Transverse colon (tissue), 4 donors: ENCODE data around the gene S100A3. TPM values are rescaled to one million over a fixed set of nuclear protein-coding genes. Genes with fewer than 3 reads are reported as not detected.
A peak's percentile ranks its signal among the peaks of the same experiment; 100 is the strongest.

Source experiments
- DNase-seq: peaks from one replicate; pipeline ENCODE4 v3.0.0-alpha.2; 2019
- H3K27ac ChIP-seq, 4 donors: fragments of 200-600 bp; sonication (generic); 2 replicates each; pipeline ENCODE4 v1.5.1; 2016 to 2018; ENCODE audit warnings: inconsistent platforms in 4 of 4
- H3K27me3 ChIP-seq: fragments of 200-600 bp; sonication (generic); 2 replicates; pipeline ENCODE4 v1.5.1; 2017; ENCODE audit warnings: inconsistent platforms
- H3K36me3 ChIP-seq, 4 donors: fragments of 200-600 bp; sonication (generic); 2 replicates each; pipeline ENCODE4 v1.5.1; 2017 to 2019; ENCODE audit warnings: inconsistent platforms in 4 of 4
- H3K4me1 ChIP-seq, 4 donors: fragments of 200-600 bp; sonication (generic); 2 replicates each; pipeline ENCODE4 v1.5.1; 2017 to 2020; ENCODE audit warnings: inconsistent platforms in 4 of 4
- H3K4me3 ChIP-seq, 4 donors: fragments of 200-600 bp; sonication (generic); 1 replicate in 1 of 4; 2 replicates in 3 of 4; pipeline versions ENCODE4 v1.5.1 to v1.6.1; 2017 to 2019; ENCODE audit warnings: inconsistent platforms in 4 of 4
- H3K9me3 ChIP-seq, 2 donors: fragments of 200-600 bp; sonication (generic); 2 replicates each; pipeline ENCODE4 v1.5.1; 2017 to 2019; ENCODE audit warnings: inconsistent platforms in 2 of 2
- EP300 ChIP-seq: sonication (generic); formaldehyde crosslinking; IDR thresholded peaks from one replicate; pipeline ENCODE4 v1.6.1; 2017; ENCODE audit warnings: antibody characterized with exemption, low read depth
- POLR2A ChIP-seq: fragments of 450-650 bp; IDR thresholded peaks from one replicate; pipeline ENCODE4 v1.6.1; 2016; ENCODE audit warnings: antibody characterized with exemption, mild to moderate bottlenecking, moderate library complexity
- POLR2AphosphoS5 ChIP-seq, 3 donors: sonication (generic); formaldehyde crosslinking; IDR thresholded peaks; one replicate each; pipeline ENCODE4 v1.6.1; 2016; ENCODE audit warnings: antibody characterized with exemption in 3 of 3
- WGBS, 2 donors: methylation state at CpG; one replicate each; pipeline ENCODE4 v1.1.5; 2018; ENCODE audit warnings: low coverage in 1 of 2; 5-methylcytosine and 5-hydroxymethylcytosine counted together
- in situ Hi-C, 4 donors: fragments of 200-750 bp; cut with MboI; loops; one replicate each; pipeline versions ENCODE4 v1.15.0 to v1.15.1; 2017; ENCODE audit warnings: low sequenced_read_pairs in 3 of 4, low pct_ligation_motif_present in 1 of 4, low pct_unique_long_range_greater_than_20kb in 1 of 4
- intact Hi-C: fragments of 100-400 bp; cut with DNase I; formaldehyde crosslinking; loops from one replicate; pipeline ENCODE4 v1.15.1; 2023; ENCODE audit warnings: low total_unique reads
- total RNA-seq, 4 donors: library from RNA; depleted of rRNA; stranded (reverse); fragments of >200 nt; gene quantifications; one replicate each; pipeline ENCODE4 v1.1.0, GENCODE V29; 2016
- TF ChIP-seq, protein P1 (sequence below), 5 experiments: fragments of 200-600 bp in 3 of 5; fragments of 450-650 bp in 2 of 5; sonication (generic) in 3 of 5; IDR thresholded peaks; 1 replicate in 2 of 5; 2 replicates in 3 of 5; pipeline ENCODE4 v1.5.1; 2016 to 2017; ENCODE audit warnings: antibody characterized with exemption in 5 of 5, inconsistent platforms in 3 of 5, mild to moderate bottlenecking in 2 of 5, moderate library complexity in 1 of 5

S100A3 gene
- total RNA-seq, 4 donors from 2014 or later = 0.64 TPM; not detected in 3

DNA sequence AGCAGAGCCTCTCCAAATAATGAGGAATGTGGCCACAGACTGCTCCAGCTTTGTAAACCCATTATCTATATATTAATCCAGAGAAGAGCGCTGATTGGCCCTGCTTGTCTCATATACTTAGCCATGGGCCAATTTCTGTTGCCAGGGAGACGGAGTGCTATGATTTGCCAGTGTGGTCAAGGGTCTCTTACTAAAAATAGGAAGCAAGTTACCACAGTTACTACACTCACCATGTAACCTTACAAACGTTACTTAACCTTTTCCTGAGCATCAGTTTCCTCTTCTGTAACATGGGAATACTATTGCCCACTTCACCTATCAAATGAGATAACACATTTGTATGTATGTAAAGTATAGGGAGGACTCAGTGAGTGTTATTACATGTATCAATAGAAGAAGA lies 24.3 kb upstream of the S100A3 start:
- Histone ChIP-seq H3K36me3 (no peaks in the 10 kb centered on the region), H3K4me1 (peaks cover 9 to 37% (median 14%) of the 10 kb centered on the region in 4 donors), H3K9me3 (no peaks in the 10 kb centered on the region), H3K27me3 (no peaks in the 10 kb centered on the region), H3K27ac (peak overlapping the region; percentile 29 to 63 (median 59)), H3K4me3 (no peak overlapping the region)
- TF ChIP-seq, protein P1, sequence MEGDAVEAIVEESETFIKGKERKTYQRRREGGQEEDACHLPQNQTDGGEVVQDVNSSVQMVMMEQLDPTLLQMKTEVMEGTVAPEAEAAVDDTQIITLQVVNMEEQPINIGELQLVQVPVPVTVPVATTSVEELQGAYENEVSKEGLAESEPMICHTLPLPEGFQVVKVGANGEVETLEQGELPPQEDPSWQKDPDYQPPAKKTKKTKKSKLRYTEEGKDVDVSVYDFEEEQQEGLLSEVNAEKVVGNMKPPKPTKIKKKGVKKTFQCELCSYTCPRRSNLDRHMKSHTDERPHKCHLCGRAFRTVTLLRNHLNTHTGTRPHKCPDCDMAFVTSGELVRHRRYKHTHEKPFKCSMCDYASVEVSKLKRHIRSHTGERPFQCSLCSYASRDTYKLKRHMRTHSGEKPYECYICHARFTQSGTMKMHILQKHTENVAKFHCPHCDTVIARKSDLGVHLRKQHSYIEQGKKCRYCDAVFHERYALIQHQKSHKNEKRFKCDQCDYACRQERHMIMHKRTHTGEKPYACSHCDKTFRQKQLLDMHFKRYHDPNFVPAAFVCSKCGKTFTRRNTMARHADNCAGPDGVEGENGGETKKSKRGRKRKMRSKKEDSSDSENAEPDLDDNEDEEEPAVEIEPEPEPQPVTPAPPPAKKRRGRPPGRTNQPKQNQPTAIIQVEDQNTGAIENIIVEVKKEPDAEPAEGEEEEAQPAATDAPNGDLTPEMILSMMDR (IDR thresholded peaks at IDR 0.05) = no peak
- TF ChIP-seq EP300 = no peak
- no peak for TF ChIP-seq POLR2A
- no peak for TF ChIP-seq POLR2AphosphoS5 (IDR thresholded peaks at IDR 0.05)
- 66 to 69% methylated on average over 3 of the region's 3 CpGs for WGBS, 2 donors
- no peak for DNase-seq
- intact Hi-C loops (no loop called here), in situ Hi-C loops (loop anchor here in 1 of 4 donors (10.0 kb wide), 1 partner anchor 91 kb away; no protein-coding TSS in a partner anchor)

DNA sequence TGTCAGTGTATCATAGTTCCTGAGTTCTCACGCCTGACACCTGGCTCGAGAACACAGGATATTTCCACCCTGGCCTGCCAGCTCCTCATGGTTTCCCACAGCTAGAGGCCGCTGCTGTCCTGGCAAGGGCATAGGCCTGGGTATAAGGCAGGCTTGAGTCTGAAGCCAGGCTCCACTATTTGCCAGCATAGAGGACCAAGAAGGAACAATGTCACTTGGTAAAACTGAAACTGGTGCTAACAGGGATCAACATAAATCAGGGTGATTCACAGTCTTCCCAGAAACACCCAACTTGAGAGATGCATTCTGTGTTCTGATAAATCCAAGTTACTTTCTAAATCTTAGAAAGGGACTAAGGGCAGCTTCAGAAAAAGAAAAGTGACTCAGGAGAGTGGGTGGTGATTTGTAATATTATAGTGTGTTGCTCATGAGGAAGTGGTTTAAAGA lies 23.5 kb upstream of the S100A3 start:
- no peaks in the 10 kb centered on the region for H3K27me3 ChIP-seq
- H3K9me3 ChIP-seq = no peaks in the 10 kb centered on the region
- peaks cover 17 to 38% (median 20%) of the 10 kb centered on the region in 4 donors for H3K4me1 ChIP-seq
- TF ChIP-seq POLR2AphosphoS5 (IDR thresholded peaks at IDR 0.05) (peak in 2 of 3 donors; percentile 9 to 54), EP300 (no peak), POLR2A (no peak)
- TF ChIP-seq, protein P1 (IDR thresholded peaks at IDR 0.05) = peak; percentile 76 to 90 (median 81)
- intact Hi-C loops (no loop called here), in situ Hi-C loops (loop anchor here in 1 of 4 donors (10.0 kb wide), 1 partner anchor 92 kb away; no protein-coding TSS in a partner anchor)
- peak; percentile 90 for DNase-seq
- H3K36me3 ChIP-seq = no peaks in the 10 kb centered on the region
- peak overlapping the region; percentile 29 to 63 (median 59) for H3K27ac ChIP-seq
- H3K4me3 ChIP-seq = no peak overlapping the region
- 0 to 13% methylated on average over 3 of the region's 3 CpGs for WGBS, 2 donors

DNA sequence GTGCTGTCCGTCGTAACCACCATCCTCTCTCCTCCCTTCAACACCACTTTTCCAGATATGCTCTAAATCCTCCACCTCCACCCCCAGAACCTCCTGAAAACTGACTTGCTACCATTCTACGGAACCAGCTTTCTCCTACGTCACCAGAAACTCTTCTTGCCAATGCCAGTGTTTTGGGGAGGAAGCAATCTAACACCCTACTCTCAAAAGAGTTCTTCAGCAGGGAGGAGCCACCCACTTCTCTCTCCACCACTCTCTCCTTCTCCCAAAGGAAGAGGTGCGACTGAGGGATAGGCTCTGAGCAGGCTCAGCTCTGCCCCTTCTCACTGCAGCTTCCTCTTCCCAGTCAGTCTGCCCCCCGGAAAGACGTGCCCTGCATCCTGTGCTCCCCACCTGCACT lies 22.6 kb upstream of the S100A3 start:
- DNase-seq = no peak
- H3K36me3 ChIP-seq = no peaks in the 10 kb centered on the region
- no peaks in the 10 kb centered on the region for H3K27me3 ChIP-seq
- peaks cover 22 to 40% (median 24%) of the 10 kb centered on the region in 4 donors for H3K4me1 ChIP-seq
- H3K9me3 ChIP-seq = no peaks in the 10 kb centered on the region
- no peak overlapping the region for H3K27ac ChIP-seq
- no peak overlapping the region for H3K4me3 ChIP-seq
- in situ Hi-C loops = loop anchor here in 1 of 4 donors (10.0 kb wide), 1 partner anchor 93 kb away; no protein-coding TSS in a partner anchor
- 68 to 77% methylated on average over 5 to 7 of the region's 7 CpGs for WGBS, 2 donors
- intact Hi-C loops = no loop called here
- TF ChIP-seq POLR2AphosphoS5 (IDR thresholded peaks at IDR 0.05) = no peak
- TF ChIP-seq EP300 = no peak
- TF ChIP-seq POLR2A = no peak
- TF ChIP-seq, protein P1 (IDR thresholded peaks at IDR 0.05) = no peak

DNA sequence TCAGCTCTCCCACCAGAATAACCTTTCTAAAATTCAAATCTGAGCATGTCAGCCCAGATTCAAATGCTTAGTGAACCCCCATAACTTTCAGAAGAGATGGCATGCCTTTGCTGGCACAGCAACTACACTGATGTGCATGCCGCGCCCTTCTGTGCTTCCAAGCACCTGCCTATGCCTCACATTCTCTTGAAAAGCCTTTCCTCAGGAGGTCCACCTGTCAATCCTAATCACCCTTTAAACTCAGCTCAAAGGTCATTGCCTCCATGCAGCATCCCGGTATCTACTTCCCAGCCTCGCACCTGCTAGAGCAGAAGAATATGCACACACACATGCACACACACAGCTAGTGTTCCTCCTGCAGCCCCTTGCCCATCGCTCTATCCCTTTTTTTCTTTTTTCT lies 21.8 kb upstream of the S100A3 start:
- no peak overlapping the region for H3K4me3 ChIP-seq
- DNase-seq = no peak
- no peaks in the 10 kb centered on the region for H3K36me3 ChIP-seq
- intact Hi-C loops = no loop called here
- no peaks in the 10 kb centered on the region for H3K27me3 ChIP-seq
- H3K27ac ChIP-seq = no peak overlapping the region
- TF ChIP-seq POLR2A (no peak), EP300 (no peak), POLR2AphosphoS5 (IDR thresholded peaks at IDR 0.05) (no peak)
- in situ Hi-C loops = loop anchor here in 1 of 4 donors (10.0 kb wide), 1 partner anchor 94 kb away; no protein-coding TSS in a partner anchor
- H3K4me1 ChIP-seq = peaks cover 28 to 49% (median 32%) of the 10 kb centered on the region in 4 donors
- H3K9me3 ChIP-seq = no peaks in the 10 kb centered on the region
- 30 to 57% methylated on average over 2 to 5 of the region's 5 CpGs for WGBS, 2 donors
